ACHN (cell line): ENCODE measurements around the gene RHBDD1.
"Not testable (repeated sequence)": the region's sequence is repeated elsewhere in the genome, so short reads cannot be mapped to it uniquely, and the experiment has no call there.

ENCODE experiments used
- DNase-seq: peaks from one replicate; pipeline ENCODE4 v3.0.0-alpha.2; 2015
- in situ Hi-C: cut with HindIII; loops from 2 replicates; pipeline ENCODE4 v1.10.0; 2017; ENCODE audit warnings: low sequenced_read_pairs, low pct_ligation_motif_present, low pct_unique_long_range_greater_than_20kb

Gene RHBDD1

GRCh38 chr2:226798422-226799210, 37.2 kb upstream of the RHBDD1 start:
- in situ Hi-C loops: no loop called here

GRCh38 chr2:226799211-226799975, 36.5 kb upstream of the RHBDD1 start, which contains the start of gene IRS1:
Gene IRS1 (minus strand): TSS chr2:226799820. CDS start chr2:226798738, 1,082 bp downstream.
- DNase-seq: peak; percentile 84
- in situ Hi-C loops: no loop called here

More at GRCh38 chr2:226798422-226799210, 37.2 kb upstream of the RHBDD1 start:
- DNase-seq: peak; percentile 25

- in situ Hi-C loops: no loop called here
- DNase-seq: peak; percentile 24
Observed at GRCh38 chr2:226799976-226800940, 35.6 kb upstream of the RHBDD1 start.

- in situ Hi-C loops: no loop called here
- peak; percentile 93 for DNase-seq
Observed at GRCh38 chr2:226800941-226801784, 34.7 kb upstream of the RHBDD1 start.

- in situ Hi-C loops: no loop called here
- peak; percentile 77 for DNase-seq
Observed at GRCh38 chr2:226802573-226802972, 33.3 kb upstream of the RHBDD1 start.

- no peak for DNase-seq
- in situ Hi-C loops: no loop called here
Observed at GRCh38 chr2:226803410-226803809, 32.4 kb upstream of the RHBDD1 start.

GRCh38 chr2:226813148-226813701, 22.6 kb upstream of the RHBDD1 start:
- in situ Hi-C loops: no loop called here
- peak; percentile 31 for DNase-seq

- DNase-seq: no peak
Observed at GRCh38 chr2:226818930-226819329, 16.9 kb upstream of the RHBDD1 start.

GRCh38 chr2:226825056-226825455, 10.8 kb upstream of the RHBDD1 start:
- DNase-seq: no peak
- in situ Hi-C loops: no loop called here

More at GRCh38 chr2:226818930-226819329, 16.9 kb upstream of the RHBDD1 start:
- in situ Hi-C loops: no loop called here

GRCh38 chr2:226828191-226828590, 7.7 kb upstream of the RHBDD1 start:
- in situ Hi-C loops: no loop called here
- no peak for DNase-seq

- in situ Hi-C loops: no loop called here
- no peak for DNase-seq
Observed at GRCh38 chr2:226829721-226830631, 5.9 kb upstream of the RHBDD1 start.

GRCh38 chr2:226831266-226831665, 4.6 kb upstream of the RHBDD1 start:
- DNase-seq: no peak
- in situ Hi-C loops: no loop called here

GRCh38 chr2:226832061-226832460, 3.8 kb upstream of the RHBDD1 start:
- no peak for DNase-seq
- in situ Hi-C loops: no loop called here

- in situ Hi-C loops, DNase-seq: not testable (repeated sequence)
Observed at GRCh38 chr2:226834880-226835279, 974 bp upstream of the RHBDD1 start.

GRCh38 chr2:226835420-226835795, 446 bp upstream of the RHBDD1 start:
- in situ Hi-C loops: no loop called here
- peak; percentile 33 for DNase-seq

- no peak for DNase-seq
- in situ Hi-C loops: no loop called here
Observed at GRCh38 chr2:226836548-226836885, 663 bp downstream of the RHBDD1 start.

- no peak for DNase-seq
- in situ Hi-C loops: no loop called here
Observed at GRCh38 chr2:226837334-226837733, 1.5 kb downstream of the RHBDD1 start.
